Upper lobe of left lung (tissue), 4 donors: Measurements from ENCODE around the gene PDE4B.

ENCODE experiments used
- CTCF ChIP-seq, 6 experiments: fragments of 450-650 bp in 4 of 6; fragments of 200-600 bp in 2 of 6; sonication (generic) in 2 of 6; IDR thresholded peaks; one replicate each; pipeline ENCODE4 v1.5.1; 2016 to 2019; ENCODE audit warnings: antibody characterized with exemption in 6 of 6
- EP300 ChIP-seq, 4 donors: sonication (generic); formaldehyde crosslinking; IDR thresholded peaks; one replicate each; pipeline ENCODE4 v1.5.1; 2017; ENCODE audit warnings: antibody characterized with exemption in 4 of 4, control low read depth in 2 of 4
- POLR2A ChIP-seq, 4 donors: fragments of 450-650 bp; IDR thresholded peaks; one replicate each; pipeline ENCODE4 v1.5.1; 2016 to 2017; ENCODE audit warnings: antibody characterized with exemption in 4 of 4, mild to moderate bottlenecking in 2 of 4
- POLR2AphosphoS5 ChIP-seq, 2 donors: sonication (generic); formaldehyde crosslinking; IDR thresholded peaks; one replicate each; pipeline ENCODE4 v1.5.1; 2017; ENCODE audit warnings: antibody characterized with exemption in 2 of 2

- TF ChIP-seq CTCF (IDR thresholded peaks at IDR 0.05) (no peak), EP300 (IDR thresholded peaks at IDR 0.05) (no peak), POLR2A (IDR thresholded peaks at IDR 0.05) (no peak), POLR2AphosphoS5 (IDR thresholded peaks at IDR 0.05) (no peak)
Observed at GRCh38 chr1:66243548-66244130, 450.9 kb downstream of the PDE4B start.
